Measurements from ENCODE around the gene TRAPPC2.

GRCh38 chrX:13760426-13760825 lies 26.0 kb upstream of the TRAPPC2 start:
- TF ChIP-seq, protein P1, sequence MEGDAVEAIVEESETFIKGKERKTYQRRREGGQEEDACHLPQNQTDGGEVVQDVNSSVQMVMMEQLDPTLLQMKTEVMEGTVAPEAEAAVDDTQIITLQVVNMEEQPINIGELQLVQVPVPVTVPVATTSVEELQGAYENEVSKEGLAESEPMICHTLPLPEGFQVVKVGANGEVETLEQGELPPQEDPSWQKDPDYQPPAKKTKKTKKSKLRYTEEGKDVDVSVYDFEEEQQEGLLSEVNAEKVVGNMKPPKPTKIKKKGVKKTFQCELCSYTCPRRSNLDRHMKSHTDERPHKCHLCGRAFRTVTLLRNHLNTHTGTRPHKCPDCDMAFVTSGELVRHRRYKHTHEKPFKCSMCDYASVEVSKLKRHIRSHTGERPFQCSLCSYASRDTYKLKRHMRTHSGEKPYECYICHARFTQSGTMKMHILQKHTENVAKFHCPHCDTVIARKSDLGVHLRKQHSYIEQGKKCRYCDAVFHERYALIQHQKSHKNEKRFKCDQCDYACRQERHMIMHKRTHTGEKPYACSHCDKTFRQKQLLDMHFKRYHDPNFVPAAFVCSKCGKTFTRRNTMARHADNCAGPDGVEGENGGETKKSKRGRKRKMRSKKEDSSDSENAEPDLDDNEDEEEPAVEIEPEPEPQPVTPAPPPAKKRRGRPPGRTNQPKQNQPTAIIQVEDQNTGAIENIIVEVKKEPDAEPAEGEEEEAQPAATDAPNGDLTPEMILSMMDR (conservative IDR thresholded peaks at IDR 0.05) = no peak
- TF ChIP-seq EZH2 (IDR thresholded peaks at IDR 0.05; ENCODE audit: low read depth) = no peak

Measured in PC-9 (cell line).